Lower leg skin (tissue), 3 donors: ENCODE data around the gene MCM7.
"Not testable (repeated sequence)": the region's sequence is repeated elsewhere in the genome, so short reads cannot be mapped to it uniquely, and the experiment has no call there.

Source experiments
- CTCF ChIP-seq, 3 donors: fragments of 450-650 bp; IDR thresholded peaks; one replicate each; pipeline ENCODE4 v1.5.1; 2016; ENCODE audit warnings: antibody characterized with exemption in 3 of 3, mild to moderate bottlenecking in 3 of 3, moderate library complexity in 2 of 3
- POLR2A ChIP-seq, 2 donors: fragments of 450-650 bp; IDR thresholded peaks; one replicate each; pipeline ENCODE4 v1.6.1; 2016 to 2017; ENCODE audit warnings: antibody characterized with exemption in 2 of 2, mild to moderate bottlenecking in 1 of 2, moderate library complexity in 1 of 2

GRCh38 chr7:100130220-100130607 lies 29.0 kb upstream of the MCM7 start:
- TF ChIP-seq CTCF, POLR2A (IDR thresholded peaks at IDR 0.05): not testable (repeated sequence)
